Nucleus accumbens (tissue), 56 donors: Measurements from ENCODE around the gene DIDO1.

Experiments used
- DNase-seq, 56 donors: peaks; one replicate each; lab custom pipeline; 2025; lab: John Stamatoyannopoulos, UW

DIDO1 gene

GRCh38 chr20:62900052-62900691, 26.1 kb downstream of the DIDO1 start:
- DNase-seq: peak in 53 of 56 donors; percentile 18 to 87 (median 63)

GRCh38 chr20:62899633-62900051, 26.7 kb downstream of the DIDO1 start:
- peak in 2 of 56 donors; percentile 25 to 41 for DNase-seq

- DNase-seq: no peak
Observed at GRCh38 chr20:62898970-62899632, 27.2 kb downstream of the DIDO1 start.

- peak in 2 of 56 donors; percentile 12 to 29 for DNase-seq
Observed at GRCh38 chr20:62898093-62898964, 28.0 kb downstream of the DIDO1 start.

GRCh38 chr20:62897666-62898065, 28.6 kb downstream of the DIDO1 start:
- DNase-seq: no peak

- DNase-seq: no peak
Observed at GRCh38 chr20:62896526-62896925, 29.8 kb downstream of the DIDO1 start.

- no peak for DNase-seq
Observed at GRCh38 chr20:62895539-62895938, 30.8 kb downstream of the DIDO1 start.

- no peak for DNase-seq
Observed at GRCh38 chr20:62894261-62894660, 32.0 kb downstream of the DIDO1 start.

- DNase-seq: no peak
Observed at GRCh38 chr20:62893700-62894099, 32.6 kb downstream of the DIDO1 start.

- DNase-seq: peak in 16 of 56 donors; percentile 6 to 79 (median 36)
Observed at GRCh38 chr20:62892348-62893304, 33.7 kb downstream of the DIDO1 start.

- DNase-seq: peak in 4 of 56 donors; percentile 11 to 35 (median 21)
Observed at GRCh38 chr20:62891111-62891510, 35.2 kb downstream of the DIDO1 start.

- DNase-seq: peak in 1 of 56 donors; percentile 15
Observed at GRCh38 chr20:62890444-62890843, 35.9 kb downstream of the DIDO1 start.

- no peak for DNase-seq
Observed at GRCh38 chr20:62889871-62890270, 36.4 kb downstream of the DIDO1 start.

GRCh38 chr20:62889411-62889810, 36.9 kb downstream of the DIDO1 start:
- DNase-seq: no peak

- DNase-seq: no peak
Observed at GRCh38 chr20:62888910-62889309, 37.4 kb downstream of the DIDO1 start.

- no peak for DNase-seq
Observed at GRCh38 chr20:62888406-62888805, 37.9 kb downstream of the DIDO1 start.

- DNase-seq: no peak
Observed at GRCh38 chr20:62887860-62888239, 38.5 kb downstream of the DIDO1 start.

- DNase-seq: peak in 3 of 56 donors; percentile 25 to 37 (median 33)
Observed at GRCh38 chr20:62887152-62887859, 39.0 kb downstream of the DIDO1 start.

GRCh38 chr20:62886709-62887058, 39.6 kb downstream of the DIDO1 start:
- DNase-seq: no peak
